Esophagus muscularis mucosa (tissue), 4 donors: Measurements from ENCODE around the gene SULT1A2.
"Not testable (repeated sequence)": the region's sequence is repeated elsewhere in the genome, so short reads cannot be mapped to it uniquely, and the experiment has no call there.

Source experiments
- CTCF ChIP-seq, 3 experiments: fragments of 200-600 bp in 2 of 3; fragments of 450-650 bp in 1 of 3; sonication (generic) in 2 of 3; IDR thresholded peaks; one replicate each; pipeline ENCODE4 v1.5.1; 2017 to 2019; ENCODE audit warnings: antibody characterized with exemption in 3 of 3, mild to moderate bottlenecking in 2 of 3, moderate library complexity in 1 of 3
- EP300 ChIP-seq: sonication (generic); formaldehyde crosslinking; IDR thresholded peaks from one replicate; pipeline ENCODE4 v1.6.1; 2017; ENCODE audit warnings: antibody characterized with exemption
- POLR2A ChIP-seq: fragments of 450-650 bp; IDR thresholded peaks from one replicate; pipeline ENCODE4 v1.6.1; 2017; ENCODE audit warnings: antibody characterized with exemption, moderate library complexity, mild to moderate bottlenecking, low read depth
- POLR2AphosphoS5 ChIP-seq, 2 donors: sonication (generic); formaldehyde crosslinking; IDR thresholded peaks; one replicate each; pipeline ENCODE4 v1.6.1; 2017; ENCODE audit warnings: antibody characterized with exemption in 2 of 2

- TF ChIP-seq EP300; CTCF (IDR thresholded peaks at IDR 0.05); POLR2A; POLR2AphosphoS5 (IDR thresholded peaks at IDR 0.05): not testable (repeated sequence)
Measured at GRCh38 chr16:28613912-28614311, 17.1 kb upstream of the SULT1A2 start.
